Measurements from ENCODE around the gene MVB12B. TPM values are rescaled to one million over a fixed set of nuclear protein-coding genes. Genes with fewer than 3 reads are reported as not detected.

Gene MVB12B
- total RNA-seq, 1 donor from 2014 or later, result 0.26 TPM

GRCh38 chr9:126508171-126508591 is 181.6 kb downstream of the MVB12B start:
- Histone ChIP-seq H3K36me3 (ENCODE audit: control insufficient read depth, insufficient read depth, low read length) (no peaks in the 10 kb centered on the region), H3K27me3 (ENCODE audit: control insufficient read depth, insufficient read depth, low read length) (peaks cover 9% of the 10 kb centered on the region), H3K4me3 (ENCODE audit: low read depth, low read length) (no peak overlapping the region)
- no peak for FAIRE-seq
- no peak for TF ChIP-seq CTCF (IDR thresholded peaks at IDR 0.05; ENCODE audit: insufficient read depth, low read length, severe bottlenecking)
- no peak for DNase-seq (ENCODE audit: low read depth)

- no peaks in the 10 kb centered on the region for H3K36me3 ChIP-seq (ENCODE audit: control insufficient read depth, insufficient read depth, low read length)
- peaks cover 11% of the 10 kb centered on the region for H3K27me3 ChIP-seq (ENCODE audit: control insufficient read depth, insufficient read depth, low read length)
- H3K4me3 ChIP-seq (ENCODE audit: low read depth, low read length), result no peak overlapping the region
- no peak for FAIRE-seq
- TF ChIP-seq CTCF (IDR thresholded peaks at IDR 0.05; ENCODE audit: insufficient read depth, low read length, severe bottlenecking), result no peak
- no peak for DNase-seq (ENCODE audit: low read depth)
Observed at GRCh38 chr9:126508928-126509327, 182.3 kb downstream of the MVB12B start.

GRCh38 chr9:126509718-126510117 is 183.1 kb downstream of the MVB12B start:
- no peak overlapping the region for H3K4me3 ChIP-seq (ENCODE audit: low read depth, low read length)
- no peaks in the 10 kb centered on the region for H3K36me3 ChIP-seq (ENCODE audit: control insufficient read depth, insufficient read depth, low read length)
- TF ChIP-seq CTCF (IDR thresholded peaks at IDR 0.05; ENCODE audit: insufficient read depth, low read length, severe bottlenecking), result no peak
- FAIRE-seq, result no peak
- peaks cover 14% of the 10 kb centered on the region for H3K27me3 ChIP-seq (ENCODE audit: control insufficient read depth, insufficient read depth, low read length)
- no peak for DNase-seq (ENCODE audit: low read depth)

GRCh38 chr9:126510564-126510963 is 183.9 kb downstream of the MVB12B start:
- no peak for DNase-seq (ENCODE audit: low read depth)
- Histone ChIP-seq H3K4me3 (ENCODE audit: low read depth, low read length) (no peak overlapping the region), H3K36me3 (ENCODE audit: control insufficient read depth, insufficient read depth, low read length) (no peaks in the 10 kb centered on the region), H3K27me3 (ENCODE audit: control insufficient read depth, insufficient read depth, low read length) (peaks cover 14% of the 10 kb centered on the region)
- FAIRE-seq, result peak; percentile 23
- TF ChIP-seq CTCF (IDR thresholded peaks at IDR 0.05; ENCODE audit: insufficient read depth, low read length, severe bottlenecking), result no peak

GRCh38 chr9:126511411-126511810 is 184.8 kb downstream of the MVB12B start:
- FAIRE-seq (no peak), DNase-seq (ENCODE audit: low read depth) (no peak)
- no peak for TF ChIP-seq CTCF (IDR thresholded peaks at IDR 0.05; ENCODE audit: insufficient read depth, low read length, severe bottlenecking)
- no peak overlapping the region for H3K4me3 ChIP-seq (ENCODE audit: low read depth, low read length)
- no peaks in the 10 kb centered on the region for H3K36me3 ChIP-seq (ENCODE audit: control insufficient read depth, insufficient read depth, low read length)
- H3K27me3 ChIP-seq (ENCODE audit: control insufficient read depth, insufficient read depth, low read length), result peaks cover 17% of the 10 kb centered on the region

Data from bronchial epithelial cell (primary cell).